GM21619 (cell line): ENCODE results near the gene JAZF1.
"Not testable (repeated sequence)": the region's sequence is repeated elsewhere in the genome, so short reads cannot be mapped to it uniquely, and the experiment has no call there.

ENCODE experiments used
- ATAC-seq: cut with Tn5 transposase; IDR thresholded peaks from one replicate; pipeline ENCODE4 v1.9.1; 2021; ENCODE audit not compliant: unreplicated experiment

The JAZF1 gene

GRCh38 chr7:28017372-28017771 lies 163.2 kb downstream of the JAZF1 start:
- no peak for ATAC-seq

GRCh38 chr7:28016297-28016696 lies 164.3 kb downstream of the JAZF1 start:
- no peak for ATAC-seq

GRCh38 chr7:28015169-28015568 lies 165.4 kb downstream of the JAZF1 start:
- no peak for ATAC-seq

- not testable (repeated sequence) for ATAC-seq
These were observed 166.3 kb downstream of the JAZF1 start for GRCh38 chr7:28014340-28014739.

GRCh38 chr7:28013441-28013840 lies 167.2 kb downstream of the JAZF1 start:
- ATAC-seq: no peak

GRCh38 chr7:28013019-28013418 lies 167.6 kb downstream of the JAZF1 start:
- ATAC-seq: no peak

- ATAC-seq: no peak
These were observed 171.7 kb downstream of the JAZF1 start for GRCh38 chr7:28008911-28009310.

GRCh38 chr7:28008171-28008570 lies 172.4 kb downstream of the JAZF1 start:
- no peak for ATAC-seq

GRCh38 chr7:28006491-28006890 lies 174.1 kb downstream of the JAZF1 start:
- no peak for ATAC-seq

GRCh38 chr7:28005847-28006231 lies 174.8 kb downstream of the JAZF1 start:
- no peak for ATAC-seq

GRCh38 chr7:28005075-28005846 lies 175.3 kb downstream of the JAZF1 start:
- no peak for ATAC-seq

- no peak for ATAC-seq
These were observed 177.2 kb downstream of the JAZF1 start for GRCh38 chr7:28003408-28003807.

- ATAC-seq: no peak
These were observed 178.0 kb downstream of the JAZF1 start for GRCh38 chr7:28002638-28003037.

GRCh38 chr7:28001896-28002295 lies 178.7 kb downstream of the JAZF1 start:
- no peak for ATAC-seq

GRCh38 chr7:27999829-28000228 lies 180.8 kb downstream of the JAZF1 start:
- ATAC-seq: no peak

GRCh38 chr7:27998382-27998781 lies 182.2 kb downstream of the JAZF1 start:
- ATAC-seq: no peak

- ATAC-seq: no peak
These were observed 183.3 kb downstream of the JAZF1 start for GRCh38 chr7:27997188-27997707.

- no peak for ATAC-seq
These were observed 184.5 kb downstream of the JAZF1 start for GRCh38 chr7:27996141-27996540.

- ATAC-seq: no peak
These were observed 185.4 kb downstream of the JAZF1 start for GRCh38 chr7:27995228-27995627.

- ATAC-seq: no peak
These were observed 186.0 kb downstream of the JAZF1 start for GRCh38 chr7:27994639-27995038.

GRCh38 chr7:27992755-27993493 lies 187.7 kb downstream of the JAZF1 start:
- no peak for ATAC-seq

GRCh38 chr7:27992097-27992496 lies 188.5 kb downstream of the JAZF1 start:
- ATAC-seq: no peak
